ENCODE measurements around the gene PTPRM. TPM values are rescaled to one million over a fixed set of nuclear protein-coding genes. Genes with fewer than 3 reads are reported as not detected.

Gene PTPRM
- total RNA-seq, 2 donors from 2014 or later, result 51.4 to 75.5 TPM

DNA sequence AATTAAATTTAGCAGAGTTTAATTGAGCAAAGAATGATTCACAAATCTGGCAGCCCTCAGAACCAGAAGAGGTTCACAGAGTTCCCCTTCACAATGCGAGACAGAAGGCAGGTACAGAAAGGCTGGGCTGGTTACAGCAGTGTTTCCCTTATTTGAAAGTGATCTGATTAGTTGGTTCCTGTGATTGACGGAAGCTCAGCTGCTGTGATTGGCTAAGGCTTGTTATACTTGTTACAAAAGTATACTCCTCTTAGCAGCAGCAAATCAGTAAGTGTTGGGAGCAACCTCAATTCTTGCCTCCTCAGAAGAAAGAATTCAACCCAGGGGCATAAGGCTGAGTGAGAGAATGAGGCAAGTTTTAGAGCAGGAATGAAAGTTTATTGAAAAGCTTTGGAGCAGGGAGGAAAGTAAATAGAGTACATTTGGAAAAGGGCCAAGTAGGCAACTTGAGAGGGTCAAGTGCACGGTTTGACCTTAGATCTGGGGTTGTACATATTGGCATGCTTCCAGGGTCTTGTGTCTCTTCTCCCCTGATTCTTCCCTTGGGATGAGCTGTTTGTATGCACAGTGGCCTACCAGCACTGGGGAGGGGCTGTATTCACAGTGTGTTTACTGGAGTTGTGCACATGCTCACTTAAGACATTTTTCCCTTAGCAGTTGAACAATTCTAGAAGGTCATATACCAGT lies 610.4 kb downstream of the PTPRM start:
- intact Hi-C loops (cut with DNase I), result no loop called here
- ATAC-seq (peak; percentile 59 to 65), DNase-seq (no peak)

- intact Hi-C loops (cut with DNase I), result no loop called here
- no peak for DNase-seq
- ATAC-seq, result no peak
Measured at GRCh38 chr18:8186413-8186812, 619.3 kb downstream of the PTPRM start.

DNA sequence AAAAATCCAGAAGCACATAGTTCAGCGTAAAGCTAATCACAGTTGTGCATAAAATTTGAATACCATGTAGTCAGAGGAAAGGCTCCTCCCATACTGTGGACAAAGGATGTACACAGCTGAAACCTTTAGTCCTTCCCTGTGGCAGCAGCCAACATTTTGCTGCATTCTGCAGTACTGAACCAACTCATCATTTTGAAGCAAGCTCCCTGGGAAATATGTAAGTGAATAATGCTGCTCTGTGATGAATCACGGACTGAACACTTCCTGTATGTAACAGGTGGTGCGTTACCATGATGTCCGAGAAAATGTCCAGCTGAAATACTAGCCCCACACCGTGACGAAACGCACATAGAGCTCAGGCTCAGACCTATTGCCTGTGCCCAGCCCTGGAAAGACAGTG lies 621.1 kb downstream of the PTPRM start:
- intact Hi-C loops (cut with DNase I), result no loop called here
- ATAC-seq, result no peak
- DNase-seq, result no peak

DNA sequence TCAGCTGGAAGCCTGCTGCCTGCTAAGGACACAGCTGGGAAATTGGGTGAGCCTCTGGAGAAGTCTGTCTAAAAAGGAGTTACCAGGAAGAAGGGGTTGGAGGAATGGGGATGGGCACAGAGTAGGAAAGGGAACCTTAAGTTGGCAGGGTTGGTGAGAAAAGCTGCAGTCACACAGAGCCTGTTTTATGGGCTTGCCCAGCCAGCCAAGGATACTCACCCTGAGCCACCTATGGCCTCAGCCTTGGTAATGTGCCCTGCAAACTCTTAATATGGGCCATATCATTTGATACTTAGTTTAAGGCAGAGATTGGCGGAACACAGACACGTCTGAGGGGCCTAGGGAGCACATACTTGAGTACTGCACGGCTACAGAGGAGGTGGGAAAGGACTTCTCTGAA lies 623.9 kb downstream of the PTPRM start:
- ATAC-seq (no peak), DNase-seq (no peak)
- intact Hi-C loops (cut with DNase I), result no loop called here

GRCh38 chr18:8194431-8194830 lies 627.3 kb downstream of the PTPRM start:
- intact Hi-C loops (cut with DNase I), result no loop called here
- no peak for DNase-seq
- ATAC-seq, result no peak

DNA sequence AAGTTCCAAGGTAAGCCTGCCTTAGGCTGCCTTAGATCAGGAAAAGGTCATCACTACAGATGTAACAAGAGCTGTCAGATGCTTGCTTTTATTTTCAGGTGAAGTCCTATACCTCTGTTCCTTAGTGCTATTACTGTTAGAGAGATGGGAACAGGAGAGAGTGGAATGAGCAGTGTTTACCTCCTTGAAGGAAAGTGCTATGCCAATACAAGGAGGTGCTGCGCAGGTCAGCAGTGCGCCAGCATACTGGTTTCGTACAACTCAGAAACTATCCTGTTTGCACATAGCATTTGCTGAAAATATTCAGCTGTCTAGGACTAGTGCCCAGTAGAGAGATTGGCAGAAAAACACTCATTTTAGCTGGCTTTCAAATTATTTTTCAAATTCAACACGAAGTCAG lies 629.1 kb downstream of the PTPRM start:
- intact Hi-C loops (cut with DNase I), result no loop called here
- no peak for DNase-seq
- ATAC-seq, result no peak

DNA sequence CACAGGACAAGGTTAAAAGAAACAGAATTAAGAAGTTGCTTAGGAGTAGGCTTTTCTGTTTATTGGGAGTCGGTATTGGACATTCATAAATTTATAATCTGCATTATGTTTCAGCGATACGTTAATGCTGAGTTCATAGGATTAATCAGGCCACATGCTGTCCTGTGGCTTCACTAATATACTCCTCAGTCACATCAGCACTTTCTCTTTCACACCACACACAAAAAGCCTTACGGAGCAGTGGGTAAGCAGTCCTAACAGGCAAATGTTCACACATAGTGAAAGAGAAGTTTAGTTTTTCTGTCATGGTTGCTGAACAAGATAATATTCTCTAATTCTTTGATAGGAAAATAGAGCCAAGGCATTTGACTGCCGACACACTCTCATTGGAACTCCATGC lies 630.4 kb downstream of the PTPRM start:
- ATAC-seq (no peak), DNase-seq (no peak)
- intact Hi-C loops (cut with DNase I), result no loop called here

- ATAC-seq (no peak), DNase-seq (no peak)
- intact Hi-C loops (cut with DNase I), result no loop called here
Measured at GRCh38 chr18:8207996-8208395, 640.9 kb downstream of the PTPRM start.

DNA sequence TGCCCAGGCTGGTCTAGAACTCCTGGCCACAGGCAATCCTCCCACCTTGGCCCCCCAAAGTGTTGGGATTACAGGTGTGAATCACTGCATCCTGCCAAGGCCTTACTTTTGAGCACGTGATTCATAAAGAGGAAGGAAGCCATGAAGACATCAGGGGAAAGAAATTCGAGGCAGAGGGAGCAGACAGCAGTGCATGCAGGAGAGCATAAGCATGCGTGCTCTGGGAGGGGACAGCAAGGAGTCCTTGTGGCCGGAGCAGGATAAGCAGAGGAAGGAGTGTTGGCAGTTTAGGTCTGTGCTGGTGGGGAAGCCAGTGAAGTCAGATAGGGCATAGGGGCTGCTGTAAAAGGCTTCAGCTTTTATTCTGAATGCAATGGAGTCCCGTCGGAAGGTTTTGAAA lies 641.6 kb downstream of the PTPRM start:
- no peak for DNase-seq
- intact Hi-C loops (cut with DNase I), result no loop called here
- ATAC-seq, result no peak

- no peak for DNase-seq
- peak; percentile 47 to 76 for ATAC-seq
- intact Hi-C loops (cut with DNase I), result no loop called here
Measured at GRCh38 chr18:8212896-8213780, 646.0 kb downstream of the PTPRM start.

DNA sequence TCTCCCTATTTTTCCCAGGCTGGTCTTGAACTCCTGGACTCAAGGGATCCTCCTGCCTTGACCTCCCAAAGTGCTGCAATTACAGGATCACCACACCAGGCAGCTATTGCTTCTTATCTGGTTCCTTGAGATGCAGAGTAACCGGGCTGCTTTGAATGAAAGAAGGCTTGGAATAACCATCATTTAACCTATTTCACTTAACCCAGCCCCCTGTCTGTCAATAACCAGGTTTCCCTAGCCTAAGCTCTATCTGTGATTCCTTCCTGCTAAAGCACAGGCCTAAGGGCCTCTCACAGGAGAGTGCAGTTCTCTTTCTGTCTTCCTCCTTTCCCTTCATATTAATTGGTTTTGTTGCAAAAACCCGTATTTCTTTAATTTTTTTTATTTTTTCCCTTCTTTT lies 648.6 kb downstream of the PTPRM start:
- DNase-seq (no peak), ATAC-seq (no peak)
- intact Hi-C loops (cut with DNase I), result no loop called here

DNA sequence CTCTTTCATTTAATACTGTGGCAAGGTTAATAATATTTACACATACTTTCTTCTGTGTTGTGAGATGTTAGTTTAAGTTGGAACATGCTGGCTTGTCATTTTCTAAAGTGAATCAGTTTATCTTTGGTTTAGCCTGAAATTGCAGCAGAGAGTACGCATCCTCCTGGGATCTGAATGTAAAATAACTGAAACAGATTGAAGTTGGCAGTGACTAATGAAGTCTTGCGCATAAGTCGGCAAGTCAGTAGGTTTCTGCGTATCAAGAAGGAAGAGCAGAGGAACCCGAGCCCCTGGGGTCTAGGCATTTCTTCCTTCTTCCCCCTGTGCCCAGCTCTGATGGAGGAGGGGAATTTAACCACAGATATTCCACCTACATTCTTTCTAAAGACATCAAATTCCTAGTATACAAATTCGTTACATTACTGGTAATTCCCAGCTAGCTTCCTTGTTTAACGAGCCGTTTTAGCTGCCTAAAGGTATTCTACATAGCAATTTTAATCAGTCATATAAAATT lies 650.0 kb downstream of the PTPRM start:
- no peak for ATAC-seq
- intact Hi-C loops (cut with DNase I), result no loop called here
- DNase-seq, result no peak

- intact Hi-C loops (cut with DNase I), result no loop called here
- DNase-seq (no peak), ATAC-seq (no peak)
Measured at GRCh38 chr18:8218197-8218596, 651.1 kb downstream of the PTPRM start.

DNA sequence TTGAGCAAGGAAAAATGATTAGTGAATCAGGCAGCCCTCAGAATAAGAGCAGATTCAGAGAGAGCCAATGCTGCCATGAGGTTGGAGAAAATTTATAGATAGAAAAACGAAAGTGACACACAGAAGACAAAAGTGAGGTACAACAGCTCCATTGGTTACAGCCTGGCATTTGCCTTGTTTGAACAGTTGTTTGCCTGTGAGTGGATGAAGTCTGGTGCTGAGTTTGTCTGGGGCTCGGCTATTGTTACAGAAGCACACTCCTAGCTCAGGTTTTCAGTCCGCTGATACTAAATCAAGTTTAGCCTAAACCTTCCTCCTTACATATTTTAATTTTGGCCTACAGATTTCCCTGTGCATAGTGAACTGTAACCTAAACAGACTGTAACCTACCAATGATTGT lies 654.3 kb downstream of the PTPRM start:
- no peak for ATAC-seq
- DNase-seq, result no peak
- intact Hi-C loops (cut with DNase I), result no loop called here

GRCh38 chr18:8224576-8224975 lies 657.5 kb downstream of the PTPRM start:
- no peak for ATAC-seq
- DNase-seq, result no peak
- intact Hi-C loops (cut with DNase I), result no loop called here

DNA sequence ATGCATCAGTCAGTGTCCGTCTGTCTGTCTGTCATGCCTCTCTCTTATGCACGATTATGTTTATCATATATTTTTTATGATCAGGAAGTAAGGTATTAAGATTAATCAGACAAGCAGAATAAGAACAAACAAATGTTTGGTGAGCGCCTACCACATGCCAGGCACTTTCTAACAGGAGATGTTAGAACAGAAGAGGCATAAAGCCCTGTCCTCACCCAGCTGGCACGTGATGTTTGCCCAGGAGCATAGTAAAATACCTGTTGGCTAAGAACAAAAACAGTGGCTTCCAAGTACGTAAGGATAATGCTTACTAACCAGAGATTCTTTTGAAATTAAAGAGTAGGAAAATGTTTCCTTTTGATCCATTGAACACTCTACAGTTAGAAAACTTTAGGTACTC lies 661.9 kb downstream of the PTPRM start:
- no peak for ATAC-seq
- intact Hi-C loops (cut with DNase I), result no loop called here
- DNase-seq, result no peak

DNA sequence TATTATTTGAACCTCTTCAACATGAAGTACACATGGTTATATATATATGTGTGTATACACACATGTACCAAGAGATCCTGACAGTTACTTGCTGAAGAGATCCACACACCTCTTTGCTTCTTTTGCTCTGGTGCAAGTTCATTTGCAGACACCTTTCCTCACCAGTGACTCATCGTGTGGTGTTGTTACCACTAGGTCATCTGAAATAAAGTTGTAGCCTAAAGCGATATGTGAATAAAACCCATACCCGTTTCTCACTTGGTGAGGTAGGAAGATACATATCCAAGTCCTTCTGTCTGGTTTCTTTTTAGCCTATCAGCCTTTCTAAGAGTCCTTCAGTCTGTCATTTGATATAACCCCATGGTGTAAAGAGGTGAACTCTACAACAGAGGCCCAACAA lies 662.7 kb downstream of the PTPRM start:
- ATAC-seq, result no peak
- intact Hi-C loops (cut with DNase I), result no loop called here
- DNase-seq, result no peak

DNA sequence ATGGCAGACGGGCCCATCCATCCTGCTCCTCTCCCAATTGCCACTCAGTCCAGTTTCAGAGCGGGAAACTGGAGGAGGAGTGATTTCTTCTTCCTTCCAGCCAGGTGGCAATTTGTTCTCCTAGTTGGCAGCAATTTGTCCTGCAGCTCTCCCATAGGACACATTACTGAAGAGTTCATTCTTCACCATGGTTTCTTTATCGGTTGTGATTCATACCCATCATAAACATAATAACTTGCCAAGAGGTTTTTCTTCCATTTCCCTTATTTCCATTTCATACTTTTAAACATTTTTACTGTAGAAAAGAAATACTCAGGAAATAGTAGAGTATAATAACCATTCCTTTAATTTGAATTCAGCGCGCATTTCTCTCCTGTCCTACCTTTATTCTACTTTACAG lies 664.2 kb downstream of the PTPRM start:
- intact Hi-C loops (cut with DNase I), result no loop called here
- no peak for ATAC-seq
- DNase-seq, result no peak

DNA sequence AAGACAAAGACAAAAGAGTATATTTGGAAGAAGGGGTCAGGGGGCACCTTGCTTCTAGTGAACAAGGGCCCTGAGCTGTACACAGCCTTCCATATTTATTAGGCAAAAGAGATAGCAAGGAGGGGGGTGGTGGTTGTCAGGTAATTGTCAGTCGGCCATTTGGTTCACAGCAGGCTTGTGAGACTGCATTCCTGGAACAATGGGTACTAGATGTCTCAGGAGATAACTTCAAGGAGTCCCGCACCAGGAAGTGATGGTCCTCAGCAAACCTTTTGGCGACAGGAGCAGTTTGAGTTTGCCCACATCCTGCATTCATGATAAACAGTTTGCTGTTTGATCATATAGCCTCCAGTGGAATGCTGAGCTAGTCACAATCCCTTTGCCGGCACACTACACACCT lies 665.7 kb downstream of the PTPRM start:
- no peak for DNase-seq
- ATAC-seq, result no peak
- intact Hi-C loops (cut with DNase I), result no loop called here

DNA sequence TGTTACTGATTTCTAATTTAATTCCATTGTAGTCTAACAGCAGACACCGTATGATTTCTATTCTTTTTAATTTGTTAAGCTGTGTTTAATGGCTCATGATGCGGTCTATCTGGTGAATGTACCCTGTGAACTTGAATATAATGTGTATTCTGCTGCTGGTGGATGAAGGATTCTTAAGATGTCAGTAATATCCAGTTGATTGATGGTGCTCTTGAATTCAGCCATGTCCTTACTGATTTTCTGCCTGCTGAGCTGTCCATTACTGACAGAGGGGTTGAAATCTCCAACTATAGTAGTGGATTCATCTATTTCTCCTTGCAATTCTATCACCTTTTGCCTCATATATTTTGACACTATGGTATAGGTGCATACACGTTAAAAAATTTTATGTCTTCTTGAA lies 668.8 kb downstream of the PTPRM start:
- intact Hi-C loops (cut with DNase I), result no loop called here
- DNase-seq, result no peak
- ATAC-seq, result no peak

- intact Hi-C loops (cut with DNase I), result no loop called here
- DNase-seq, result no peak
- ATAC-seq, result no peak
Measured at GRCh38 chr18:8238507-8238906, 671.4 kb downstream of the PTPRM start.
